DMS153 treated with DMSO at 0.1 percent for 48 hours (cell line): ENCODE results near the gene LYRM4.

Source experiments
- DNase-seq: peaks from one replicate; lab custom pipeline; 2025; ENCODE audit not compliant: unreplicated experiment; lab: John Stamatoyannopoulos, UW

The LYRM4 gene

DNA sequence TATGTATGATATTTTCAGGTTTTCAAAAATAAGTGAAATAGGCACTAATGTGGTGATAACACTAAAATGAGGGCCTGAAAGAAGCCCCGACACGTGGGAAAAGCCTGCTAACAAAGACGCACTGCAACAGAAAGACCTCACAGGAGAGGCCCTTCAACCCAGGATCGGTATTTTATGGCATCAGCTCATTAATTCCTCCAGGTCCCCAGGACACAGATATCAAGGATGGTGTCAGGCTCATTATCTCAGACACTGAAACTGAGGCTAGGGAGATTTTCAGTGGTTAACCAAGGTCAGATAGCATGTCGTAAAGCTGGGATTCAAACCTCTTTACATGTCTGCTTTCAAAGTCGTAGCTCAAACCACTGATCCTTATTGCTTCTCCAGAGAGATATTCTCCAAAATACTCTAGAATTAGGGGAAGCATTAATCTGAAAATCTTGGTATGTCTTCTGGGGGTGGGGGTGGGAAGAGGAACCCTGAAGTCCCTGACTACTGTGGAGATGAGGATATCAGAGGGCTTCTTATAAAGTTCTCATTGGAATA, 111.5 kb downstream of the LYRM4 start:
- DNase-seq = no peak

- DNase-seq = no peak
These were observed 114.4 kb downstream of the LYRM4 start for GRCh38 chr6:5146398-5146797.

GRCh38 chr6:5143634-5144311, 117.0 kb downstream of the LYRM4 start:
- DNase-seq = peak; percentile 59

DNA sequence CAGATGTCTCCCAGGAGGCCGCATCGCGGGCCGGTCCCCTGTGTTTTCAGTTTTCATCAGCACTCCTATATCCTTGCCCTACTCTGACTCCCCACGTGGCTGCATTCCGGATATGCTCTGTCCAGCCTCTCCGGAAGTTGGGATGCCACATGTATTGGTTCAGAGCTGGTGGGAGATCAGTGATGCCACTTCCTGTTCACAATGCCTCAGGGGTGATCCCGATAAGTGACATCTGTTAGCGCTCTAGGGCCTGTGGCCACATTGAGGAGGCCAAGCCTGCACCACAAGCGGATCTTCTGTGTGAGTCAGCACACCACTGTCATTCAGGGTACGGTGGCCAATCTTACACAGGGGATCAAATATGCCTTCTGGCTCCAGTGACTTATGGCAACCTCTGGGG, 117.8 kb downstream of the LYRM4 start:
- no peak for DNase-seq

- no peak for DNase-seq
These were observed 118.6 kb downstream of the LYRM4 start for GRCh38 chr6:5142131-5142530.

- DNase-seq = no peak
These were observed 119.7 kb downstream of the LYRM4 start for GRCh38 chr6:5141046-5141445.

DNA sequence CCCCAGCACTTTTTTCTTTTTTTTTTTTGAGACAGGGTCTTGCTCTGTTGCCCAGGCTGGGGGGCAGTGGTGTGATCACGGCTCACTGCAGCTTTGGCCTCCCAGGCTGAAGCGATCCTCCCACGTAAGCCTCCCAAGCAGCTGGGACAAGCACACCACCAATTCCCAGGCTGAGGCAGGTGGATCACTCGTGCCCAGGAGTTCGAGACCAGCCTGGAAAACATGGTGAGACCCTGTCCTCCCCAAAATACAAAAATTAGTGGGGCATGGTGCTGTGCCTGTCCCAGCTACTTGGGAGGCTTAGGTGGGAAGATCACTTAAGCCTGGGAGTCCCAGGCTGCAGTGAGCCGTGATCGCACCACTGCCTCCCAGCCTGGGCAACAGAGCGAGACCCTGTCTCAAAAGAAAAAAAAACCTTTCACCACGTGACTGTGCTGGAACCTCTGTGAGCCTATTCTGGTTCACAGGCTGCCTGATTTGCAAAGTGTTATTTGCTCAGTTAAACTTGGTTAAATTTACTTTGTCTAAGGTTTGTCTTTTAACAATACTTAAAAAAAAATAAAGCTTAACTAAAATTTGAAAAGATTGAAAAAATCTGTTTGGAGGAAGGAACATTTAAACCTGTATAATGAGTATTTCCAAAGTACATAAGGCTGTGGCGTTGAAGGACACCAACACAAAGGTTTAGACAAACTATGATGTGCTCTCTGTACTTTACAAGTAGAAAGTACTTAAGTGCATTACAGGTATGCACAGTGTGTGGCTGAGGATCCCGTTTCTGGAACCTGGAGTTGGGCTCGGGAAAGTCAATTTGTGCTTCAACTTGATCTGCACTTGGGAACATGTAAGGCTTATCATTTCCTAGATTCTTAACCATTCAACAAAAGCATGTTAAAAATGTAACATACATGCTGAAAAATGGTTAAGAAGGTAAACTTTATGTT, 120.7 kb downstream of the LYRM4 start:
- no peak for DNase-seq

DNA sequence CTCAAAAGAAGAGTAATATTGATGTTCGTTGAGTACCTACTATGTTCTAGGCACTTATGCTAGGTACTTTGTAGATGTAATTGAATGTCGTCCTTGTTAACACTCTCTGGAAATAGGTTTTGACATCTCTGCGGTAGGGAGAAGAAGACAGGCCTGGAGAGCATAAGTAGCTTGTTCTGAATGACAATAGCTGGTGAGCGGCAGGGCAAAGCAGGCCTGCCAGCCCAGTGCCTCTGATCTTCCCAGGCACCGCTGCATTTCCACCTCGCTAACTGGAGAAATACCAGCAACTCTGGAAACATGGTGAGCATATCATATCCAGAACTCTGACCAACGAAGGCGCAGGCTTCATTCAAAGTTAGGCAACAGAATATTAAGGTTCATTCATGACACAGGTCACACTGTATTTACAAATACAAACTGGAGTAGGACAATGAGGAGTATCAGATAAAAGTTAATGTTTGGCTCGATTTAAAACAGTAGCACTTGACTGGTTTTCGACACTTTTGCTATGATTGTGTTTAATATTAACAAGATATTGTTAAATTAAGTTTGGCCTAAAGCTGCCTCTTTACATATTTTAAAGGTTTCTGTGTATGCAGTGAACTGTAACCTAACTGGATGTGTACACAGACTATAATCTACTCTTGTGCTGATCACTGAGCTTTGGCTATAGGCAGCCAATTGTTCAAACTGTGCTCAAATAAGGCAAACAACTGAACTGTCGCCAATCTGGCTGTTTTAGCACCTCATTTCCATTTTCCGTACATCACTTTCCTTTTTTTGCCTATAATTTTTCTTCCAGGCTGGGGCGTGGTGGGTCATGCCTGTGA, 121.5 kb downstream of the LYRM4 start:
- DNase-seq = no peak

- no peak for DNase-seq
These were observed 123.9 kb downstream of the LYRM4 start for GRCh38 chr6:5136851-5137250.

- DNase-seq = no peak
These were observed 124.9 kb downstream of the LYRM4 start for GRCh38 chr6:5135788-5136376.

DNA sequence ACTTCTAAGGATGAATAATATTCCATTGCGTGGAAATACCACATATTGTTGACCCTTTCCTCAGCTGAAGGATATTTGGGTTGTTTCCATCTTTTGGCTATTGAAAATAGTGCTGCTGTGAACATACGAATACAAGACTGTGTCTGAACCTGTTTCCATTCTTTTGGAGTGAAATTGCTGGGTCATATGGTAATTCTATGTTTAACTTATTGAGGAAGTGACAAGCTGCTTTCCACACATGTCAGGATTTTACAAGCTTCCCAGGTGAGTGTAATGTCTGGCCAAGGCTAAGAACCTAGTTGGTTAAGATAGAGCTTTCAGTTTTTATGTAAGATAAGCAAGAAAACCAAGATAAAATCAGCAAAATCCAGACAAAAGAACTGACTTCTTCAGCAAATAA, 126.8 kb downstream of the LYRM4 start:
- DNase-seq = no peak

GRCh38 chr6:5132731-5133130, 128.0 kb downstream of the LYRM4 start:
- DNase-seq = no peak

- no peak for DNase-seq
These were observed 130.4 kb downstream of the LYRM4 start for GRCh38 chr6:5130135-5130866.

- DNase-seq = no peak
These were observed 132.4 kb downstream of the LYRM4 start for GRCh38 chr6:5128351-5128750.

GRCh38 chr6:5127106-5127687, 133.6 kb downstream of the LYRM4 start:
- no peak for DNase-seq

GRCh38 chr6:5126214-5126613, 134.5 kb downstream of the LYRM4 start:
- no peak for DNase-seq

DNA sequence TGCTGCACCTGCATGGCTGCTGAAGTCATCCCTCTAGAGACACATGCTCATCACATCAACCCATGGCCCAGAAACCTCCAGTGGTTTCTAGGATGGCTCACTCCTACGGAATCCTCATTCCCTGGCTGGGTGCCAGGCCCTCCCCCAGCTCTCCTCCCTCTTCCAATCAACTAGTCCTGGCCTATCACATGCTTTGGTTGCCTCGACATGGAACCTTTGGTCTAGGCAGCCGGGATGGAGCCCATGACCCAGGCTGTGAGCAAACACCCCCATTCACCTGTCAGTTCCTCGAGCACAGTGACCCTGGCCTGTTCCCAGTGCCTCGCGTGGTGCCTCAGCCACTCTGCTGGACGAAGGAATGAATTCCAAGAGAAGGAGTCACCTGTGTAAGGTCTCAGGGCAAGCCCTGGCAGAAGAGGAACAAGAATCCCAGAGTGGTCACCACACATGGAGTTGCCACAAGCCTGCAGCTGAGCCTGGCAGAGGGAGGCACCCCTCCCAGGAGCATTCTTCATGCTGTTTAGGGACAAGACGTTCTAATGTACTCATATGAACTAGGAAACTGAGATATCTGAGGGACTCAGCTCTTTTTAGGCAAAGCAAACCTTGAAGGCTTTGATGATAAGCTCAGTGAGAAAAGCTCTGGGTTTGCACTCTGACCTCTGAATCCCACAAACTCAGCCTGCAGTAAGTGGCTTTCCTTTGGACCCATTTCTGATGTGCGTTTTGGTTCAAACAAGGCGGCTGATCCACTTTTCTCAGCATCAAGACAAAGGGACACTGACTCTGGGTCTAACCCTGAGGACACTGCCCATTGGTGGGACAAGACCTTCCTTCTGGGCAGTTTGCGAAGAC, 135.4 kb downstream of the LYRM4 start:
- DNase-seq = no peak

DNA sequence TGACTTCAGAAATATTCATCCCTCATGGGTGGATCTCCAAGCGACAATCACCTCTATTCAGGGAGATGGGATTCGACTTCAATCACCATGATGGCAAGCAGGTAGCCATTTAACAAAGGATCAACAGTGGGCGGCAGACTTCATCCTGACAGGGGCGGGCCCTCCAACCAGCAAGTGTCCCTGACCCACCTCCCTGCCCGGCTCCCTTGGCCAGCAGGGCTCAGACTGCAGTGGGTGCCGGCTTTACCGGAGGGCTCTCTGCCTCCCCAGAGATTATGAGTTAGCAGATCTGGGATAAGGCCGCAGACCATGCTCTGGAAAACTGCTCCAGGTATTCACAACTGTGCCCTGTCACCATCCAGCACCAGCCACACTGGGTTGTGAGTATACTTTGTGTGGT, 136.2 kb downstream of the LYRM4 start:
- no peak for DNase-seq
